ENCODE measurements around the gene ACTL9. TPM values are rescaled to one million over a fixed set of nuclear protein-coding genes. Genes with fewer than 3 reads are reported as not detected.

The ACTL9 gene
- total RNA-seq, 2 experiments from 2014 or later = not detected

GRCh38 chr19:8663920-8664670, 34.5 kb downstream of the ACTL9 start:
- POLR2A ChIA-PET = no interaction called here
- Mint-ChIP-seq H3K4me1 (ENCODE audit: low read depth) (peaks cover 70% of the 10 kb centered on the region), H3K9me3 (ENCODE audit: insufficient read depth) (no peaks in the 10 kb centered on the region), H3K36me3 (ENCODE audit: low read depth) (peaks cover 6% of the 10 kb centered on the region), H3K27me3 (ENCODE audit: low read depth) (peaks cover 10% of the 10 kb centered on the region), H3K4me3 (peak overlapping the region; percentile 38), H3K27ac (peak overlapping the region; percentile 83)
- DNase-seq = peak; percentile 70
- CTCF ChIA-PET = interaction anchor here (0.7 to 2.2 kb wide), 4 partner anchors 9 to 30 kb away, joined by 4 to 12 read pairs (median 4); no protein-coding TSS in a partner anchor
- peak; percentile 31 for ATAC-seq

- Mint-ChIP-seq H3K27ac (peak overlapping the region; percentile 12), H3K27me3 (ENCODE audit: low read depth) (peaks cover 12% of the 10 kb centered on the region), H3K9me3 (ENCODE audit: insufficient read depth) (no peaks in the 10 kb centered on the region), H3K4me1 (ENCODE audit: low read depth) (peaks cover 60% of the 10 kb centered on the region), H3K4me3 (no peak overlapping the region), H3K36me3 (ENCODE audit: low read depth) (no peaks in the 10 kb centered on the region)
- ChIA-PET CTCF (interaction anchor here (0.7 kb wide), 1 partner anchor 8 kb away, joined by 3 read pairs; no protein-coding TSS in a partner anchor), POLR2A (no interaction called here)
- DNase-seq (no peak), ATAC-seq (no peak)
These were observed 36.3 kb downstream of the ACTL9 start for GRCh38 chr19:8662263-8662662.

- Mint-ChIP-seq H3K36me3 (ENCODE audit: low read depth) (no peaks in the 10 kb centered on the region), H3K9me3 (ENCODE audit: insufficient read depth) (no peaks in the 10 kb centered on the region), H3K4me1 (ENCODE audit: low read depth) (peaks cover 54% of the 10 kb centered on the region), H3K27me3 (ENCODE audit: low read depth) (peaks cover 21% of the 10 kb centered on the region), H3K4me3 (no peak overlapping the region), H3K27ac (no peak overlapping the region)
- CTCF ChIA-PET = interaction anchor here (1.2 kb wide), 1 partner anchor 34 kb away, joined by 3 read pairs; no protein-coding TSS in a partner anchor
- POLR2A ChIA-PET = no interaction called here
- DNase-seq = no peak
- ATAC-seq = no peak
These were observed 38.7 kb downstream of the ACTL9 start for GRCh38 chr19:8659905-8660304.

GRCh38 chr19:8657869-8658268, 40.7 kb downstream of the ACTL9 start:
- Mint-ChIP-seq H3K4me3 (no peak overlapping the region), H3K9me3 (ENCODE audit: insufficient read depth) (no peaks in the 10 kb centered on the region), H3K4me1 (ENCODE audit: low read depth) (peaks cover 38% of the 10 kb centered on the region), H3K27ac (peak overlapping the region; percentile 8), H3K36me3 (ENCODE audit: low read depth) (no peaks in the 10 kb centered on the region), H3K27me3 (ENCODE audit: low read depth) (peaks cover 28% of the 10 kb centered on the region)
- ATAC-seq (no peak), DNase-seq (no peak)
- ChIA-PET POLR2A (no interaction called here), CTCF (interaction anchor here (6.3 kb wide), 1 partner anchor 35 kb away, joined by 129 read pairs; no protein-coding TSS in a partner anchor)

GRCh38 chr19:8655340-8655709, 43.3 kb downstream of the ACTL9 start:
- Mint-ChIP-seq H3K36me3 (ENCODE audit: low read depth) (no peaks in the 10 kb centered on the region), H3K27me3 (ENCODE audit: low read depth) (peaks cover 24% of the 10 kb centered on the region), H3K27ac (peak overlapping the region; percentile 73), H3K4me3 (peak overlapping the region; percentile 30), H3K4me1 (ENCODE audit: low read depth) (peaks cover 26% of the 10 kb centered on the region), H3K9me3 (ENCODE audit: insufficient read depth) (no peaks in the 10 kb centered on the region)
- CTCF ChIA-PET = interaction anchor here (1.0 to 6.3 kb wide), 11 partner anchors 8 to 77 kb away, joined by 3 to 129 read pairs (median 7); partner anchors contain the start of genes ACTL9 and MYO1F
- ATAC-seq (peak; percentile 79), DNase-seq (peak; percentile 67)
- POLR2A ChIA-PET = interaction anchor here (2.9 kb wide), 1 partner anchor 39 kb away, joined by 9 read pairs; no protein-coding TSS in a partner anchor

- peak; percentile 80 for DNase-seq
- POLR2A ChIA-PET = interaction anchor here (2.9 kb wide), 1 partner anchor 39 kb away, joined by 9 read pairs; no protein-coding TSS in a partner anchor
- Mint-ChIP-seq H3K9me3 (ENCODE audit: insufficient read depth) (no peaks in the 10 kb centered on the region), H3K36me3 (ENCODE audit: low read depth) (no peaks in the 10 kb centered on the region), H3K4me3 (peak overlapping the region; percentile 55), H3K27ac (peak overlapping the region; percentile 66), H3K27me3 (ENCODE audit: low read depth) (peaks cover 24% of the 10 kb centered on the region), H3K4me1 (ENCODE audit: low read depth) (peaks cover 32% of the 10 kb centered on the region)
- CTCF ChIA-PET = interaction anchor here (0.5 to 6.3 kb wide), 16 partner anchors 8 to 442 kb away, joined by 3 to 129 read pairs (median 4); partner anchors contain the start of genes ACTL9 and MYO1F
- ATAC-seq = peak; percentile 70
These were observed 43.8 kb downstream of the ACTL9 start for GRCh38 chr19:8654591-8655339.

- POLR2A ChIA-PET = no interaction called here
- Mint-ChIP-seq H3K9me3 (ENCODE audit: insufficient read depth) (no peaks in the 10 kb centered on the region), H3K27me3 (ENCODE audit: low read depth) (peaks cover 7% of the 10 kb centered on the region), H3K4me1 (ENCODE audit: low read depth) (peaks cover 19% of the 10 kb centered on the region), H3K27ac (no peak overlapping the region), H3K4me3 (no peak overlapping the region), H3K36me3 (ENCODE audit: low read depth) (no peaks in the 10 kb centered on the region)
- DNase-seq (no peak), ATAC-seq (no peak)
- CTCF ChIA-PET = no interaction called here
These were observed 50.4 kb downstream of the ACTL9 start for GRCh38 chr19:8648240-8648639.

Other genes with a start within 250 kb of the ACTL9 start
- gene PRAM1, start 196.2 kb downstream of the ACTL9 start, total RNA-seq = 1 to 10 TPM; 2.3 to 2.7 TPM
- gene ZNF414, start 184.6 kb downstream of the ACTL9 start, total RNA-seq = 10 to 100 TPM; 28.7 to 36.2 TPM
- gene MYO1F, start 121.4 kb downstream of the ACTL9 start, total RNA-seq = 100 to 1,000 TPM; 254 to 266 TPM
- gene ADAMTS10, start 88.1 kb downstream of the ACTL9 start, total RNA-seq = 1 to 10 TPM; 3.6 to 4.9 TPM
- gene NFILZ, start 68.2 kb downstream of the ACTL9 start, total RNA-seq = not detected
- not detected for gene OR2Z1, start 22.8 kb upstream of the ACTL9 start, total RNA-seq
- gene ZNF558, start 133.5 kb upstream of the ACTL9 start, total RNA-seq = 10 to 100 TPM; 19.6 to 22.4 TPM
- not detected for gene MBD3L1, start 133.6 kb upstream of the ACTL9 start, total RNA-seq

All from activated CD8-positive, alpha-beta T cell treated with anti-CD3 and anti-CD28 coated beads, Interleukin-2, amount 10 ng/mL, durations not matched to agents 7 days and 5 days (primary cell).